Lung microvascular endothelial cell (primary cell): ENCODE data around the gene EXT2. TPM values are rescaled to one million over a fixed set of nuclear protein-coding genes. Genes with fewer than 3 reads are reported as not detected.

Source experiments
- DNase-seq, 2 donors: peaks; one replicate each; pipeline versions ENCODE4 v3.0.0 to v3.0.0-alpha.2; 2010; ENCODE audit warnings: low read depth in 2 of 2
- total RNA-seq: library from RNA; depleted of rRNA; stranded (reverse); fragments of >200 nt; gene quantifications from 2 replicates; pipeline ENCODE4 v1.2.1, GENCODE V29; 2014

Gene EXT2
- total RNA-seq, 1 donor from 2014 or later: 119 TPM

DNA sequence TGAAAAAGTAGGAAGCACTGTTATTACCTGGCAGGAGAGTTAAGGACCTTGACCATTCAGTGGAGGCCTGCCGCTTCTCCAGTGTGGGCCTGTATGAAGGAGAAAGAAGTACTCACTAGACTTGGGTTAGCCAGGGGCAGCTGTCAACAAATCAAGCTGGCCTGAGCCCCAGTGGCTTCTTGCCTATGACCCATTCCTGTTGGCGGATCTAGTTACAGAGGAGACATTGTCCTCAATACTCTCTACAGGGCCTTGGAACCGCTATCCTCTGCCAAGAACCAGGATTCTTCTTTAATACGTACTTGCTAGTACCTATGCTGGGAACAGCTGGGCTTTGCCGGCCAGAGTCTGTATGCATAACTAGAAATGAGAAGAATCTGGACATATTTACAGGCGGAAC is 146.4 kb downstream of the EXT2 start:
- no peak for DNase-seq

DNA sequence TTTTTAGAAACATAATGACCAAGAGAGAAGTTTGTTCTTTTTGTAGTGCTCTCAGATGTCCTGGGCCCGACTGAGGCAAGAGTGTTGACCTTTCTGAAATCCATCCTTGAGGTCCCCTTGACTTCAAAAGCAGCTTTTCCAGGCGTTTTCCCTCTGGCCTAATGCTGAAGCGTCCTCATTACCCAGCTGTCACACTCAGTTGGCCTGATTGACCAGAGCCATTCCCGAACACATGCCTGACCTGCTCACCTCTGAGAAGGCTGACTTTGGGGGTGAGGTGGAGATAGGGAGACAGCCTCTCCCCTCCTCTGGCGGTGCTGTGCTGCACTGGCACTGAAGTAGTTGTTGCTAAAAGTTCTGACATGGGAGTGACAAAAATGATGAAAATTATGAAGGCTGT is 147.6 kb downstream of the EXT2 start:
- DNase-seq: no peak

DNA sequence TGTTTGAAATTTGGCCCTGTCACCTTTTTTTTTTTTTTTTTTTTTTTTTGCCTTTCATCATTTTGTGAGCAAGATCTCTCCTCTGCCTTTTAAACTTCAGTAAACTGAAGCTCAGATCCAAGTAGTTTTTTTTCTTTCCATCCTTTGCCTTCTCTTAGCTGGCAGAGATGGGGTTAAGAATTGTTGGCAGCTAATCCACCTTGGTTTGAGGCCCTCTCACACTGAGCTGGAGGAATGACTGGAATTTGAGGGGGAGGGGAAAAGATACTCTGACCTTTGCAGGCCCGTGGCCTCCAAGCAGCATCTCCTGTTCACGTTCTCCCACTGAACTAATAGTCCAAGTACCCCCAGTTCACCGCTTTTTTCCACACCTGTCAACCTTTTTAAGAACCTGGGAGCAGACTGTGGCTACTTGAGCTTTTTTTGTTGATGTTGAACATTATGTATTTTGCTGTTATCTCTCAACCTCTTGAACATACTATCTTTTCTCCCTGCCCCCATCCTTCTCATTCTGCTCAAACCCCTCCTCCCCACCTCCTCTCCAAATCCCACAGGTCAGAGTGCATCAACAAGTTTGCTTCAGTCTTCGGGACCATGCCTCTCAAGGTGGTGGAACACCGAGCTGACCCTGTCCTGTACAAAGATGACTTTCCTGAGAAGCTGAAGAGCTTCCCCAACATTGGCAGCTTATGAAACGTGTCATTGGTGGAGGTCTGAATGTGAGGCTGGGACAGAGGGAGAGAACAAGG is 148.3 kb downstream of the EXT2 start:
- DNase-seq: peak in 1 of 2 donors; percentile 22

DNA sequence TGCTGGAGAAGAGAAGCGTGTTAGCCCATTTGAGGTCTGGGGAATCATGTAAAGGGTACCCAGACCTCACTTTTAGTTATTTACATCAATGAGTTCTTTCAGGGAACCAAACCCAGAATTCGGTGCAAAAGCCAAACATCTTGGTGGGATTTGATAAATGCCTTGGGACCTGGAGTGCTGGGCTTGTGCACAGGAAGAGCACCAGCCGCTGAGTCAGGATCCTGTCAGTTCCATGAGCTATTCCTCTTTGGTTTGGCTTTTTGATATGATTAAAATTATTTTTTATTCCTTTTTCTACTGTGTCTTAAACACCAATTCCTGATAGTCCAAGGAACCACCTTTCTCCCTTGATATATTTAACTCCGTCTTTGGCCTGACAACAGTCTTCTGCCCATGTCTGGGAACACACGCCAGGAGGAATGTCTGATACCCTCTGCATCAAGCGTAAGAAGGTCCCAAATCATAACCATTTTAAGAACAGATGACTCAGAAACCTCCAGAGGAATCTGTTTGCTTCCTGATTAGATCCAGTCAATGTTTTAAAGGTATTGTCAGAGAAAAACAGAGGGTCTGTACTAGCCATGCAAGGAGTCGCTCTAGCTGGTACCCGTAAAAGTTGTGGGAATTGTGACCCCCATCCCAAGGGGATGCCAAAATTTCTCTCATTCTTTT is 149.3 kb downstream of the EXT2 start:
- peak in 1 of 2 donors; percentile 61 for DNase-seq

DNA sequence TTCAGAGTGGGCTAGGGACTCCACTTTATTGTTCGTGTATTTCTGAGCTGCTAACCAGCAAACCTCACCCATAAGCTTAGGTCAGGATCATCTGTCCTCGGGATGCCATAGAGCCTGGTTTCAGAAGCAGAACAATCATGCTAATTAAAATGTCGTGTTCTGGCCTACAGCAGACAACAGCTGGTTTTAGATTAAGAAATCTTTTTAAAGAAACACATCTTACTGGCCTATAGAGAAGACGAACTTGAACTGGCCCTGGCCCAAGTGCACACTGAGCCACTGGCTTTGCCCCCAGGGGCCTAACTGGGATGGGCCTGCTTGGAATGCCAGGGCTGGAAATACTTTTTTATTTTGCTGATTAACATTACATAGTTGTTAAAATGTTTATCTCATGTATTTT is 151.2 kb downstream of the EXT2 start:
- DNase-seq: no peak

DNA sequence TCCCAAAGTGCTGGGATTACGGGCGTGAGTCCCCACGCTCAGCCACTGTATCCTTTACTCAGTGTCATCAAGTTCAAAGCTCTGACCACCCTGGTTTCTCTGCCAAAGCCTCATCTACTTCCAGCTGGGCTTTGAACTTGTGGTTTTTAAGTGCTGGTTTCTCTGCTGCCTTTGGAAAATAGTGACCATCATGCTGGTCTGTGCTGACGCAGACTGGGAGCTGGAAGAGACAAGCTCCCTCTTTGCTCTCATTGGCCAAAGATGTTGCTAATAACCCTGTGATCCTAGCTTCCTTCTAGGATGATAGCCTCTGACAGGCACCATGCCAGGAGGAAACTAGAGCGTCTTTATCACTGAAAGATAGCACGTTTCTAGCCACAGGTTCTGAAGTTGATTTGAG is 152.0 kb downstream of the EXT2 start:
- DNase-seq: no peak

DNA sequence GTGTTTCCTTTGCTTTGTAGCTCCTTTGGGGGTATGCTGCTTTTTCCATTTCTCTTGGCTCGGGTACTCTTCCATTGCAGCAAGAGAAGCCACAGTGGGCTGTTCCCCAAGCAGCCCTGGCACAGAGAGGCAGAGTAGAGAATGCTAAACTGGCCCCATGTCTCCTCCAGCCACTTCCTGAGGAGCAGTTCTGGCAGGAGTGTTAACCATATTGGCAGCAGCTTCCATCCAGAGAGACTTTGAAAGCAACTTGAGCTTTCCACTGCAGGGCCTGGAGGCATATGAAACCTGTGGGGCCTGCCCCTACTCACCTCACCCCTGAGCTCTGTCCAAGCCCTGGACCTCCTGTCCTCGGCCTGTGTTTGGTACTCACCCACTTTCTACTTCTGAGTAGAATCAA is 152.6 kb downstream of the EXT2 start:
- no peak for DNase-seq

DNA sequence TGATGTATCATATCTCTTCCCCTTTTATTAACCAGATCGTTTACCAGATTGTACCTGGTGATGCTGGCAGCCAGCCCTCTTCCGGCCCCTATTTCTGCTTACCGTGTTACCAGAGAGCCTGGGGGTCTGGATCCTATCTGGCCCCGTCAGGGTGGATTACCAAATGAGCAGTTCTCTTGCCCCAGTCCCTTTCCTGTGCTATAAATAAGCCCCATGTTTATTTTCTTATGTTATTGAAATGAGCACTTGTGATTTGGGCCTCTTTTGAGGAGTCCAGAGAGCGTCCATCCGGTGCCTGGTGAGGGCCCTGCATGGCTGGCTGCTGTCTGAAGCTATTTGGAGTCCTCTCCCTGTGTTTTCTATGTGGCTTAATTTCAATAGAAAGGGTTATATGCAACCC is 154.9 kb downstream of the EXT2 start:
- DNase-seq: no peak

DNA sequence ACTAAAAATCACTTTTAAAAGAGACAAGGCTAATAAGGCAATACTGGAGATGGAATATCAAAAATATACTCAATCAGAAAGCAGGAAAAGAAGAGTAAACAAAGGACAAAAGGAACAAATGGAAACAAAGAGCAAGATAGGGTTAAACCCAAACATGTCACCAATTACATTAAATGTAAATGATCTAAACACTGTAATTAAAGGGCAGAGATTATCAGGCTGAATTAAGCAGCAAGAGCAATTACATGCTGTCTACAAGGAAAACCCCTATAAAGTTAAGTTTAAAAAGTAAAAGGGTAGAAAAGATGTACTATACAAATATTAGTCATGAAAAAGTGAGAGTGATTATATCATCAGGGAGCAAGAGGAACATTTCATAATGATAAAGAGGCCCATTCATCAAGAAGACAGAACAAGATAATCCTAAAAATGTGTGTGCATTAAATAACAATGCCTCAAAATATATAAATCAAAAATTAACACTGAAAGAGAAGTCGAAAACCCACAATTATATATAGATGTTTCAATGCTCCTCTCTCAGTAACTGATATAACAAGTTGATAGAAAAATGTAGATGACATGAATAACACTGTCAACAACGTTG is 157.6 kb downstream of the EXT2 start:
- no peak for DNase-seq

DNA sequence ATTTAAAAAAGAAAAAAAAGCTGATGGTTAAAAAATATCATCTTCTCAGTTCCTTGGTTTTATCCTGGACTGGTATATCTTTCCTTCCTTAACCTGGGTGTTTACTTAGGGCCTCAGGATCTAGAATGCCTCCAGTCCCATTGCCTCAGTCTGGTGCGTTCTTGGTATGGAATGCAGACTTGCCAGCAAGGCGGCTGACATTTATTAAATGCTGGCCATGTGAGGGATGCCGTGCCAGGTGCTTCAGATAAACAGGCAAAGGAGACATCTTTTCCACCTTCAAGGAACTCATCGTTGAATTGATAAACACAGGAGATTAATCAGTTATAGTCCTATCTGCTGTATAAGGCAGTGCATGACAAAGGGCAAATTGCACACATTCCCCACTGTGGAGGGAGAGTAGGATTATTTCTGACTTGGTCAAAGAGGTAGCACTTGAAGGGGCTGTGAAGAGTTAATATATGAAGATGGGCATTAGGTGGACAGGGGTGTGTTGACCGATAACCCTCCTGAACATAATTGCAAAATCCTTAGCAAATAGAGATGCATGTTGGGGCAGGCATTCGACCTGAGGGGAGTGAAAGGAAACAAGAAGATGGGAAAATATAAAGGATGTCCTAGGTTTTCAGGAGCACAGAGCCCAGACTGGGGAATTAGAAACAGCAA is 160.1 kb downstream of the EXT2 start:
- DNase-seq: no peak

DNA sequence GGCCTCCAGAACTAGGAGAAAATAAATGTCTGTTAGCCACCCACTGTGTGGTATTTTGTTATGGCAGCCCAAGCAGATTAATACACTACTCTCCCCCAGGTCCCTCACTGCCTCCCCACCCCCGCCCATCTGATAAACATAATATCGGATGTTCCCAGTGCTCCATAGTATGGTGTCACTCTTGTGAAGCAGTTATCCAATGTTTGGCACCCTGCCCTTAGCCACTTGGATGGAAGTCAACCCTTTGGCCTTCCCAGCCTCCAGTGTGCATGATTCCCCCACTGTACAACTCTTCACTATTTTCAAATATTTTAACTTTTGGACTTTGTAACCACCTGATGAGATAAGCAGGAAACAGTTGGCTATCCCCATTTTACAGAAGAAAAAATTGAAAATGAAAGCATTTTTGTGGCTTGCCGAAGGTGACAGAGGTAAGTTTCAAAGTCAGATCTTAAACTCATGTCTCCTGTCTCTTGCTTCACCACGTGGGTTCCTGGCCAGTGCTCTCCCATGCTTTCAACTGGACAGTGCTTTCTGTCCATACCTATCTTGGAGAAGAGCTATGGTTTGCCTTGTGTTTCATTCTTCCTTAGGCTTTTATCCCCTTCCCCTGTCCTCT is 161.3 kb downstream of the EXT2 start:
- peak in 1 of 2 donors; percentile 23 for DNase-seq

DNA sequence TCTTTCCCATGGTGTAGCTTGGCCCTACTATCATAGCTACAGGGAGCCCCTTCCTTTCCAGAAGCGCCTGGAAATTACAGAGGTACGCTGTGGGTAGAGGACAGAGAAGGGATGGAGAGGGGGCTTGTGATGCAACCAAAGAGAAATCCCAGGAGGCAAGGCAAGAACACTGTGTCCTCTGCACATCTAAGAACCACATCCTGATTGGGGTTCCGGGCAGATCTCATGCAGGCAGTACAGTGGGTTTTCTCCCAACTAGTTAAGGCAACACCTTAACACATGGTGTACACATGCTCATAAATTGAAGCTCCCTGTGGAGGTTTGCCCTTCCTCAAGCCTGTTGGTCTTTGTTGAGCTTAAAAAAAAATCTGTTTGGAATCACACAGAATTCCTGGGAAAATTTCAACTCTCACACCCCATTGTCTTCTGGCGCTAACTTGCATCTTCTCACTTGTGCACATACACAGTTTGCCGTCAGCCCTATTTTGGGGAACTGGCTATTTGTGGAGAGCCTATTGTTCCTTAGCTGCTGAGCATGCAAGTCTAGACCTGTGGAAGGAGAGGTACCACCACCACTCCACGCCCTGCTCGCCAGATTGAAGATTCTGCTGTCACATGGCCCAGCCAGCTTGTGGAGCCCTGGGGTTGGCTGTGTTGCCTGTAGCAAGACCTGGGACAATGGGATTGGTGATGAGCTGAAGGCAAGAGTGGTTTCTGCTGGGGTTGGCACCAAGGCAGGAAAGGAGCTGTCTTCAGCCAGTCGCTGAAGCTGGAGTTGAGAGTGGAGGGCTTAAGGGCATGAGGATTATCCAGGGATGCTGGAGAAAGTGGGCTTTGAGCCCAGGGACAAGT is 162.1 kb downstream of the EXT2 start:
- no peak for DNase-seq

DNA sequence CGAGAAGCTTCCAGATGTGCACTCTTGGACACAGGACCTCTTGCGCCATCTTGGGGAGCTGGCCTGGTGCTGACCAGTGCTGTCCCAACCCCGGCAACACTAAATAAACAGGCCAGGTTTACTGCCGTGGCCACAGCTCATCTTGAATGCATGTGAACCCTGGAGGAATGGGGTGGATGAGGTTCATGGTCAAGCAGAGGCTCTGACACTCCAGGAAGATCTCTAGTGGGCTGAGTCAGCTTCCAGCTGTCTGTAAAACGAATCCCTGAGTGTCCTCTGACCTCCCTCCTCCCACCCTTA is 162.7 kb downstream of the EXT2 start:
- no peak for DNase-seq

DNA sequence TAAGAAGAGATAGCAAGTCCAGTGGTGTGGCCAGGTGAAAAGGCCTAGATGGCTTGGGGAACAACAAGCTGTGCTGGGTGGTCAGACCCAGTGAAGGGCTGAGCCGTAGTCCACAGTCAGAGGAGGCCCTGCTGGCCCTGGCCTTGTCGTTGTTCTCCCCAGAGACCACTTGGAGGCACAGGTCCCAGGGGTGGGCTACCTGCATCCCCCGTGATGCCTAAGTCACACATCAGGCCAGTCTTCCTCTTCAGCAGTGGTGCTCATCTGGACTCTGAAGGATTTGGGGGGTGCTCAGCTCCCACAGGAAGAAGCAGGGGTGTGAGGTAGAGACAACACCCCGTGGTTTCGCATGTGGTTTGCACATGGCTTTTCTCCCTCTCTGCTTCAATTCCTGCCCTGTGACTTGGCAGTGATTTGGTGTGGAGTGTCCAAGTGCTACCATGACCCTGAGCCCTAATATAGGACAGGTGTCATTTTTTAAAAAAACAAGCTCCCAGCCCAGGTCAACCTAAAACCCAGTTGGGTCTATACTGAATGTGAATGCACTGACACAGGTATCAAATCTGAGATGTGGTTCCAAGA is 163.5 kb downstream of the EXT2 start:
- no peak for DNase-seq

DNA sequence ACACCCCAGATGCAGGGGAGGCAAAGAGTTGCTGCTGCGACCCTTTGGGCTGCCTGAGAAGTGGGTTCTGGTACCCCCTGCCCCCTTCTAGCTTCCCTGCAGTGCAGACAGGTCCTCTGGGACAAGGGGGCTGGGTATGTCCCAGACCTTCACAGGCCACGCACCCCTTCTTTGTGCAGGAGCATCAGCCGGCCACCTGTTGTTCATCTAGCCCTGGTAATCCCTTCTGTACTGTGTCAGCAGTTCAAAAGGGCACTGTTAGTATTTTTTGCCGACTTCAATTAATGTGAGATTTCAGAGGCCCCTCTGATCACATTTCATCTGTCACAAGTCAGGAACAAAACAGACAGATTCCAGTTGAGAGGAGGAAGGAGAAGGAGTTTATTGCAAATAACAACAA is 164.6 kb downstream of the EXT2 start:
- DNase-seq: no peak

DNA sequence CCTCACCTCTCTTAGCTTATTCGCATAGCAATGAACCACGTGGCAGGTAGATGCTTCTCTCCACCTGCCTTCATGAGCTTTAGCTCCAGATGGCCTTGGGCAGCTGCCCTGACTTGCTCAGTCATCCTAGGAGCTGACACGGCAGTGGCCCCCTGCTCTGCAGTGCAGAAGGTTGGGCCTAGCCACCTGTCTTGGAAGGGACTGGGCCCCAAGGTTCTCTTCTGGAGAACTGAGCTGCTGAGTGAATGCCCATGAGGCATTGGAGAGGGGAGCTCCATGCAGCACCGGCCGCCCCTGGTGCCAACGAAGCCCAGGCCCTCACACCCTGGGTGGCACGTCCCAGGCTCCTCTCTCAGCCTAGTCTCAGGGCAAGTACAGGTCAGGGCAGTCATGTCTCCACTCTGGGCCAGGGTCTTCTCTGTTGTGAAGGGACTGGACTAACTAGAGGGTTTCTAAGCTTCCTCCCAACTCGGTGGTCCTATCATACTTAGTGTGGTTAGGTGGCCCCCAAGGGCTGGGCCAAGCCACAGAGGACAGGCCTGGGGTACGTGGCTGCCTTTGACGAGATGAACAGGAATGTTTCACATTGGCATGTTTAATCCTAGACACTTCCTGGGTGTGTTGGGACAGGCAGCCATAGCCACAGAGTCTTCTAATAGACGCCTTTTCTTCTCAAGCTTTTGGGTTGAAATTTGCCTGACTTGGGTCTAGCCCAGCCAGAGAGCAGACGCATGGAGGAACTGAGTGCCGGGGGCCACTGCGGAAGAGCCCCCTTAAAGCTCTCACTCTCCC is 166.5 kb downstream of the EXT2 start:
- DNase-seq: no peak

DNA sequence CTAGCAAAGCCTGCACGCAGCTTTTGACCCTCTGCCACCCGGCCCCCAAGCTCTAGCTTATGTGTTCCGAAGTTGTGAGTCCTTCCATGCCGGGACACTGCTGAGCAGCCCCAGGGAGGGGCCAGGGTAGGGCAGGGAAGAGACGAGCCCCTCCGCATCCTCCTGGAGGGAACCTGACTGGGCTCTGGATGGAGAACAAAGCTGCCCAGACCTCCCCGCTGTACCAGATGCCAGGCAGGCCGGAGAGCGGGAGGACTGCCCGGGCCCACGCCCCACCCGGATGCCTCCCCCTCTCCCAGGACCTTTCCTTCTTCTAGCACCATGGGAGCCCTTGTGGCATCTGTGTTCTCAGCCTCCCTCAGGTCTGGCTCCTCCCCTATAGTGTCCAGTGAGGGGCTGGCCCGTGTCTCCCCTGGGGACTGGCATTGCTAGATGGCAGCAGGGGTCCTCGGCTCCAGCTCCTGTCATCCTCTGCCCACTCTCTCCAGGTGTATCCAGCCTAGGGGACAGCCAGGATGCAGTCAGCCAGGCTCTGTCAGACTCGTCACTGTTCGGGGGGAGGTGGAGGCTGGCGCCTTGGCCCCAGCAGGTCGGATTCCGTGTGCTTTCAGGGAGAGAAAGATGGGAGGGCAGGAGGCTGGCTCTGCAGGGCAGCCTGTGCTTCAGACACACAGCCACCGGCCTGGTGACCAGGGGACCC is 168.4 kb downstream of the EXT2 start:
- no peak for DNase-seq

DNA sequence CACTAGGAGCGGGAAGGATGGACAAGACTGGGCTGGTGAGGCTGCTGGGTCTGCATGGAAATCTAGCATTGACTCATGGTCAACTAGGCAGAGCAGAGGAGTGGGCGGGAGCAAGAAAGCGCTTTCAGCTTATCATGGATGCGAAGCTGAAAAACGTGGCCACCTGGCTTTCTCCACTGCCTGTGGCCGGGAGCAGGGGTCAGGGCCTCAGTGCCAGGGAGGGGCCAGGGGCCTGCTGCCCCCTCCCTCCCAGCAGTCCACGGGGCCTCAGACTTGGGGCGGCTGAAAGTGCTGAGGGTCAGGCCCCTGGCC is 168.9 kb downstream of the EXT2 start:
- no peak for DNase-seq

DNA sequence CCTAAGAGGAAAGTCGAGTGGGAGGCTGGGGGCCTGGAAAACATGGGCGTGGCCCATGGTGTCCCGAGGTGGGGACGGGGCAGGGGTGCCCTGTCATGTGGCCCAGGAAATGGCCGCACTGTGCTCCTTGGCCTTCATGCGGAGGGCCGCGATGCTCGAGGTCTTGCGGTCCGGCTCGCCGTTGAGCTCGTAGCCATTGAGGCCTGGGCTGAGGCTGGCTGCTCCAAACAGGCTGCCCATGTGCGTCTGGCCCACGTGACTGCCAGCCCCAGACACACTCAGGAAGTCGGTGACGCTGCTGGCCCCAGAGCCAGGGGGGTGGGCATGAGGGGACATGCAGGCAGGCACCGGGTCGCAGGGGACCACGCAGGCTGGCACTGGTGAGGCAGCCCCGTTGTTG is 169.3 kb downstream of the EXT2 start:
- no peak for DNase-seq
